Measurements from ENCODE around the gene SV2C. TPM values are rescaled to one million over a fixed set of nuclear protein-coding genes. Genes with fewer than 3 reads are reported as not detected.
"Not testable (repeated sequence)": the region's sequence is repeated elsewhere in the genome, so short reads cannot be mapped to it uniquely, and the experiment has no call there.

Gene SV2C
- total RNA-seq, 1 donor from 2014 or later: not detected

GRCh38 chr5:76331126-76331525 lies 247.9 kb downstream of the SV2C start:
- Histone ChIP-seq H3K36me3 (ENCODE audit: control insufficient read depth, insufficient read depth, low read length) (no peaks in the 10 kb centered on the region), H3K27me3 (ENCODE audit: control insufficient read depth, insufficient read depth, low read length) (peaks cover 3% of the 10 kb centered on the region), H3K4me3 (ENCODE audit: low read depth, low read length) (no peak overlapping the region)
- no peak for TF ChIP-seq CTCF (IDR thresholded peaks at IDR 0.05; ENCODE audit: insufficient read depth, low read length, severe bottlenecking)
- DNase-seq (ENCODE audit: low read depth) (no peak), FAIRE-seq (no peak)

GRCh38 chr5:76332102-76332501 lies 248.9 kb downstream of the SV2C start:
- Histone ChIP-seq H3K36me3 (ENCODE audit: control insufficient read depth, insufficient read depth, low read length) (no peaks in the 10 kb centered on the region), H3K4me3 (ENCODE audit: low read depth, low read length) (no peak overlapping the region), H3K27me3 (ENCODE audit: control insufficient read depth, insufficient read depth, low read length) (no peaks in the 10 kb centered on the region)
- FAIRE-seq: no peak
- DNase-seq (ENCODE audit: low read depth): no peak
- TF ChIP-seq CTCF (IDR thresholded peaks at IDR 0.05; ENCODE audit: insufficient read depth, low read length, severe bottlenecking): no peak

GRCh38 chr5:76332611-76333205 lies 249.5 kb downstream of the SV2C start:
- H3K27me3 ChIP-seq (ENCODE audit: control insufficient read depth, insufficient read depth, low read length): no peaks in the 10 kb centered on the region
- TF ChIP-seq CTCF (IDR thresholded peaks at IDR 0.05; ENCODE audit: insufficient read depth, low read length, severe bottlenecking): no peak
- FAIRE-seq (no peak), DNase-seq (ENCODE audit: low read depth) (no peak)
- H3K4me3 ChIP-seq (ENCODE audit: low read depth, low read length): no peak overlapping the region
- H3K36me3 ChIP-seq (ENCODE audit: control insufficient read depth, insufficient read depth, low read length): no peaks in the 10 kb centered on the region

GRCh38 chr5:76333571-76333970 lies 250.4 kb downstream of the SV2C start:
- no peak for FAIRE-seq
- Histone ChIP-seq H3K4me3 (ENCODE audit: low read depth, low read length) (no peak overlapping the region), H3K27me3 (ENCODE audit: control insufficient read depth, insufficient read depth, low read length) (no peaks in the 10 kb centered on the region), H3K36me3 (ENCODE audit: control insufficient read depth, insufficient read depth, low read length) (no peaks in the 10 kb centered on the region)
- no peak for DNase-seq (ENCODE audit: low read depth)
- TF ChIP-seq CTCF (IDR thresholded peaks at IDR 0.05; ENCODE audit: insufficient read depth, low read length, severe bottlenecking): no peak

GRCh38 chr5:76334574-76334973 lies 251.4 kb downstream of the SV2C start:
- no peaks in the 10 kb centered on the region for H3K36me3 ChIP-seq (ENCODE audit: control insufficient read depth, insufficient read depth, low read length)
- no peak for FAIRE-seq
- no peak overlapping the region for H3K4me3 ChIP-seq (ENCODE audit: low read depth, low read length)
- no peak for TF ChIP-seq CTCF (IDR thresholded peaks at IDR 0.05; ENCODE audit: insufficient read depth, low read length, severe bottlenecking)
- H3K27me3 ChIP-seq (ENCODE audit: control insufficient read depth, insufficient read depth, low read length): no peaks in the 10 kb centered on the region
- no peak for DNase-seq (ENCODE audit: low read depth)

- not testable (repeated sequence) for H3K27me3 ChIP-seq (ENCODE audit: control insufficient read depth, insufficient read depth, low read length); H3K4me3 ChIP-seq (ENCODE audit: low read depth, low read length); H3K36me3 ChIP-seq (ENCODE audit: control insufficient read depth, insufficient read depth, low read length); FAIRE-seq; DNase-seq (ENCODE audit: low read depth)
Measured at GRCh38 chr5:76335451-76335850, 252.3 kb downstream of the SV2C start.

- DNase-seq (ENCODE audit: low read depth); H3K36me3 ChIP-seq (ENCODE audit: control insufficient read depth, insufficient read depth, low read length); H3K4me3 ChIP-seq (ENCODE audit: low read depth, low read length); FAIRE-seq; H3K27me3 ChIP-seq (ENCODE audit: control insufficient read depth, insufficient read depth, low read length): not testable (repeated sequence)
Measured at GRCh38 chr5:76336253-76336809, 253.1 kb downstream of the SV2C start.

Data from bronchial epithelial cell (primary cell).